VCaP (cell line): ENCODE data around the gene C1orf115.

ENCODE experiments used
- H3K27ac ChIP-seq: fragments of 450-650 bp; 2 replicates; pipeline ENCODE4 v1.5.1; 2017
- CTCF ChIP-seq: fragments of 450-650 bp; conservative IDR thresholded peaks from 2 replicates; pipeline ENCODE4 v1.5.1; 2017; ENCODE audit warnings: mild to moderate bottlenecking, moderate library complexity

The C1orf115 gene

GRCh38 chr1:220742520-220742919 lies 52.4 kb downstream of the C1orf115 start:
- no peak overlapping the region for H3K27ac ChIP-seq
- TF ChIP-seq CTCF: no peak

GRCh38 chr1:220746851-220747250 lies 56.7 kb downstream of the C1orf115 start:
- H3K27ac ChIP-seq: peak overlapping the region; percentile 85
- no peak for TF ChIP-seq CTCF

GRCh38 chr1:220747437-220748088 lies 57.4 kb downstream of the C1orf115 start:
- H3K27ac ChIP-seq: peak overlapping the region; percentile 85
- TF ChIP-seq CTCF: no peak

GRCh38 chr1:220748089-220748934 lies 58.1 kb downstream of the C1orf115 start, which contains the start of gene MTARC2:
Gene MTARC2 (plus strand): TSS chr1:220748322. CDS start chr1:220748532, 210 bp downstream.
- TF ChIP-seq CTCF: no peak
- peak within 1 kb of the TSS; percentile 85 for H3K27ac ChIP-seq
